Measurements from ENCODE around the gene SCUBE3. TPM values are rescaled to one million over a fixed set of nuclear protein-coding genes. Genes with fewer than 3 reads are reported as not detected.

Gene SCUBE3
- total and polyA plus RNA-seq, 2 experiments from 2014 or later: 0.39 to 1.1 TPM

- TF ChIP-seq, protein P1, sequence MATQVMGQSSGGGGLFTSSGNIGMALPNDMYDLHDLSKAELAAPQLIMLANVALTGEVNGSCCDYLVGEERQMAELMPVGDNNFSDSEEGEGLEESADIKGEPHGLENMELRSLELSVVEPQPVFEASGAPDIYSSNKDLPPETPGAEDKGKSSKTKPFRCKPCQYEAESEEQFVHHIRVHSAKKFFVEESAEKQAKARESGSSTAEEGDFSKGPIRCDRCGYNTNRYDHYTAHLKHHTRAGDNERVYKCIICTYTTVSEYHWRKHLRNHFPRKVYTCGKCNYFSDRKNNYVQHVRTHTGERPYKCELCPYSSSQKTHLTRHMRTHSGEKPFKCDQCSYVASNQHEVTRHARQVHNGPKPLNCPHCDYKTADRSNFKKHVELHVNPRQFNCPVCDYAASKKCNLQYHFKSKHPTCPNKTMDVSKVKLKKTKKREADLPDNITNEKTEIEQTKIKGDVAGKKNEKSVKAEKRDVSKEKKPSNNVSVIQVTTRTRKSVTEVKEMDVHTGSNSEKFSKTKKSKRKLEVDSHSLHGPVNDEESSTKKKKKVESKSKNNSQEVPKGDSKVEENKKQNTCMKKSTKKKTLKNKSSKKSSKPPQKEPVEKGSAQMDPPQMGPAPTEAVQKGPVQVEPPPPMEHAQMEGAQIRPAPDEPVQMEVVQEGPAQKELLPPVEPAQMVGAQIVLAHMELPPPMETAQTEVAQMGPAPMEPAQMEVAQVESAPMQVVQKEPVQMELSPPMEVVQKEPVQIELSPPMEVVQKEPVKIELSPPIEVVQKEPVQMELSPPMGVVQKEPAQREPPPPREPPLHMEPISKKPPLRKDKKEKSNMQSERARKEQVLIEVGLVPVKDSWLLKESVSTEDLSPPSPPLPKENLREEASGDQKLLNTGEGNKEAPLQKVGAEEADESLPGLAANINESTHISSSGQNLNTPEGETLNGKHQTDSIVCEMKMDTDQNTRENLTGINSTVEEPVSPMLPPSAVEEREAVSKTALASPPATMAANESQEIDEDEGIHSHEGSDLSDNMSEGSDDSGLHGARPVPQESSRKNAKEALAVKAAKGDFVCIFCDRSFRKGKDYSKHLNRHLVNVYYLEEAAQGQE (IDR thresholded peaks at IDR 0.05; ENCODE audit: unreplicated experiment): no peak
- no peak for TF ChIP-seq CREB1 (CRISPR knock-in tag; IDR thresholded peaks at IDR 0.05; ENCODE audit: low read depth)
Measured at GRCh38 chr6:35216851-35217811, 3.4 kb downstream of the SCUBE3 start (continued).

GRCh38 chr6:35218021-35218420 lies 4.3 kb downstream of the SCUBE3 start:
- no peaks in the 10 kb centered on the region for H3K9me2 ChIP-seq (ENCODE audit: insufficient read depth)
- no peak overlapping the region for H2AFZ ChIP-seq
- no peaks in the 10 kb centered on the region; the same call in 1 of the 2 replicates for H3K79me2 ChIP-seq (replicated peaks; ENCODE audit: insufficient read depth)
- H3K4me1 ChIP-seq (ENCODE audit: insufficient read depth): peaks cover 35% of the 10 kb centered on the region
- no peak overlapping the region for H3K27ac Mint-ChIP-seq
- no peaks in the 10 kb centered on the region for H3K9me3 Mint-ChIP-seq
- peaks cover 34% of the 10 kb centered on the region for H3K27me3 Mint-ChIP-seq (ENCODE audit: insufficient read depth, low read depth, poor library complexity)
- no peak overlapping the region for H3K27ac ChIP-seq (ENCODE audit: low read depth)
- peaks cover 86% of the 10 kb centered on the region for H3K27me3 ChIP-seq (ENCODE audit: insufficient read depth)
- peaks cover 48% of the 10 kb centered on the region for H3K4me1 Mint-ChIP-seq
- peak overlapping the region; percentile 42 for H3K4me3 ChIP-seq
- no peak for DNase-seq (ENCODE audit: low spot score)
- H3K4me3 Mint-ChIP-seq: no peak overlapping the region; the same call in 2 of the 3 replicates
- no peaks in the 10 kb centered on the region for H3K36me3 Mint-ChIP-seq (ENCODE audit: low read depth)
- H3K4me2 ChIP-seq: peak overlapping the region; percentile 75
- peaks cover 8% of the 10 kb centered on the region; the same call in 1 of the 2 replicates for H3F3A ChIP-seq (replicated peaks; ENCODE audit: low read depth)
- H3K36me3 ChIP-seq (ENCODE audit: insufficient read depth): no peaks in the 10 kb centered on the region
- H4K20me1 ChIP-seq (replicated peaks; ENCODE audit: insufficient read depth): peaks cover 22% of the 10 kb centered on the region
- ATAC-seq: no peak
- TF ChIP-seq ZNF114 (CRISPR knock-in tag; IDR thresholded peaks at IDR 0.05) (no peak), JUNB (IDR thresholded peaks at IDR 0.05; ENCODE audit: unreplicated experiment) (no peak), NANOG (IDR thresholded peaks at IDR 0.05; ENCODE audit: borderline replicate concordance) (no peak), EZH2phosphoT487 (IDR thresholded peaks at IDR 0.05; ENCODE audit: unreplicated experiment) (no peak), STAT1 (IDR thresholded peaks at IDR 0.05; ENCODE audit: unreplicated experiment) (no peak), CREB1 (CRISPR knock-in tag; IDR thresholded peaks at IDR 0.05; ENCODE audit: low read depth) (no peak), ZNF462 (CRISPR knock-in tag; IDR thresholded peaks at IDR 0.05) (no peak)
- TF ChIP-seq, protein P1 (IDR thresholded peaks at IDR 0.05; ENCODE audit: unreplicated experiment): no peak

Measured in GM23338 (cell line).